H1 (cell line): ENCODE measurements around the gene PI16. TPM values are rescaled to one million over a fixed set of nuclear protein-coding genes. Genes with fewer than 3 reads are reported as not detected.

Experiments
- CTCF ChIP-seq, 3 experiments: IDR thresholded peaks; 1 replicate in 2 of 3; 2 replicates in 1 of 3; pipeline versions ENCODE4 v1.5.1 to v1.6.1; 2011; ENCODE audit warnings: low read length in 3 of 3, mild to moderate bottlenecking in 3 of 3, inconsistent platforms in 2 of 3, low read depth in 1 of 3, moderate library complexity in 1 of 3; ENCODE audit not compliant: insufficient read depth in 1 of 3; ENCODE audit errors: control extremely low read depth in 1 of 3
- HDAC2 ChIP-seq, 2 experiments: fragments of 300-600 bp in 1 of 2; sonication (generic) in 1 of 2; IDR thresholded peaks; 2 replicates each; pipeline ENCODE4 v1.6.1; 2011 to 2012; ENCODE audit warnings: low read depth in 2 of 2, low read length in 2 of 2, mild to moderate bottlenecking in 2 of 2, moderate library complexity in 2 of 2, borderline replicate concordance in 1 of 2, inconsistent platforms in 1 of 2
- JUND ChIP-seq: IDR thresholded peaks from 2 replicates; pipeline ENCODE4 v1.6.1; 2011; ENCODE audit warnings: mild to moderate bottlenecking, improper control_type of control experiment, low read length
- KDM4A ChIP-seq: IDR thresholded peaks from one replicate; pipeline ENCODE4 v1.7.1; 2012; ENCODE audit warnings: low read depth, mild to moderate bottlenecking, moderate library complexity, low read length, inconsistent platforms; ENCODE audit not compliant: severe bottlenecking
- MAFK ChIP-seq: IDR thresholded peaks from 2 replicates; pipeline ENCODE4 v1.6.1; 2012; ENCODE audit warnings: low read depth, mild to moderate bottlenecking, improper control_type of control experiment, low read length
- POLR2AphosphoS5 ChIP-seq: IDR thresholded peaks from 2 replicates; pipeline ENCODE4 v1.6.1; 2011; ENCODE audit warnings: low read depth, low read length
- polyA plus RNA-seq, 7 experiments: library from polyadenylated mRNA; depleted of rRNA in 3 of 7; stranded (reverse) in 5 of 7; unstranded in 2 of 7; fragments of >200 nt in 5 of 7; fragments of 200-250 nt in 2 of 7; gene quantifications; 1 replicate in 5 of 7; 2 replicates in 1 of 7; 4 replicates in 1 of 7; pipeline versions ENCODE4 v1.2.1 to v1.2.3, GENCODE V29; 2011 to 2013; ENCODE audit warnings: missing spikeins in 2 of 7, mixed read lengths in 2 of 7
- total RNA-seq: library from RNA; stranded (reverse); fragmentation: NEBNext Ultra II Directional; extraction: Animal tissue kit (Norgen Biotek cat#: 25700); gene quantifications from 2 replicates; pipeline ENCODE4 v1.2.1, GENCODE V29; 2021
- TF ChIP-seq, protein P1 (sequence below): IDR thresholded peaks from 2 replicates; pipeline ENCODE4 v1.6.1; 2012; ENCODE audit warnings: low read length, inconsistent platforms

Gene PI16
- total and polyA plus RNA-seq, 2 of the 8 experiments (the other 6 are each of a cell fraction or from before 2014, with no cell fraction given), result 0.05 TPM; not detected in 1

DNA sequence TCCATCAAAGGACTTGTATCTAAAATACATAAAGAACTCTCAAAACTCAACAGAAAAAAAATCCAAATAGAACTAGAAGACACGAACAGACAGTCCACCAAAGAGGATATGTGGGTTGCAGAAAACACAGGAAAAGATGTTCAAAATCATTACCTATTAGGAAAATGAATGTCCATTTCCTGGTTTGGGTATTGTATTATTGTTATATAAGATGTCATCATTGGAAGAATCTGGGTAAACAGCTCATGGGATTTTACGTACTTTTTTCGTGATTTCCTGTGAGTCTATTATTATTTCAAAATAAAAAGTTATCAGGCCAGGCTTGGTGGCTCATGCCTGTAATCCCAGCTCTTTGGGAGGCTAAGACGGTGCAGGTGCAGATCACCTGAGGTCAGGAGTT, 9.2 kb upstream of the PI16 start (continued):
- TF ChIP-seq CTCF (IDR thresholded peaks at IDR 0.05; ENCODE audit: control extremely low read depth in 1 of 3, insufficient read depth in 1 of 3, low read depth in 1 of 3, low read length in 3 of 3), result no peak
- no peak for TF ChIP-seq POLR2AphosphoS5
- TF ChIP-seq HDAC2 (IDR thresholded peaks at IDR 0.05; ENCODE audit: borderline replicate concordance in 1 of 2, low read depth in 2 of 2, low read length in 2 of 2), result no peak
- TF ChIP-seq, protein P1, sequence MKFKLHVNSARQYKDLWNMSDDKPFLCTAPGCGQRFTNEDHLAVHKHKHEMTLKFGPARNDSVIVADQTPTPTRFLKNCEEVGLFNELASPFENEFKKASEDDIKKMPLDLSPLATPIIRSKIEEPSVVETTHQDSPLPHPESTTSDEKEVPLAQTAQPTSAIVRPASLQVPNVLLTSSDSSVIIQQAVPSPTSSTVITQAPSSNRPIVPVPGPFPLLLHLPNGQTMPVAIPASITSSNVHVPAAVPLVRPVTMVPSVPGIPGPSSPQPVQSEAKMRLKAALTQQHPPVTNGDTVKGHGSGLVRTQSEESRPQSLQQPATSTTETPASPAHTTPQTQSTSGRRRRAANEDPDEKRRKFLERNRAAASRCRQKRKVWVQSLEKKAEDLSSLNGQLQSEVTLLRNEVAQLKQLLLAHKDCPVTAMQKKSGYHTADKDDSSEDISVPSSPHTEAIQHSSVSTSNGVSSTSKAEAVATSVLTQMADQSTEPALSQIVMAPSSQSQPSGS, result no peak
- no peak for TF ChIP-seq MAFK
- TF ChIP-seq JUND, result no peak
- no peak for TF ChIP-seq KDM4A
